GM23338 (cell line): ENCODE data around the gene ADGRV1. TPM values are rescaled to one million over a fixed set of nuclear protein-coding genes. Genes with fewer than 3 reads are reported as not detected.

Experiments
- ATAC-seq: fragments of 200-7000 bp; cut with Tn5 transposase; 3 replicates; pipeline ENCODE4 v1.9.1; 2020
- DNase-seq: peaks from one replicate; pipeline ENCODE4 v3.0.0-alpha.2; 2015; ENCODE audit warnings: low spot score
- H2AFZ ChIP-seq: fragments of 200-600 bp; sonication (generic); 2 replicates; pipeline ENCODE4 v1.8.0; 2016; ENCODE audit warnings: antibody characterized with exemption, mild to moderate bottlenecking, moderate library complexity
- H3F3A ChIP-seq: fragments of 200-600 bp; sonication (generic); replicated peaks from 2 replicates; pipeline ENCODE4 v1.8.0; 2017; ENCODE audit warnings: antibody characterized with exemption, mixed run types, low read depth
- H3K27ac ChIP-seq: fragments of 200-600 bp; sonication (generic); 2 replicates; pipeline ENCODE4 v1.6.1; 2016; ENCODE audit warnings: low read depth
- H3K27me3 ChIP-seq: fragments of 200-600 bp; sonication (generic); 2 replicates; pipeline ENCODE4 v1.8.0; 2016; ENCODE audit warnings: mild to moderate bottlenecking, mixed run types, moderate library complexity; ENCODE audit not compliant: insufficient read depth
- H3K36me3 ChIP-seq: fragments of 200-600 bp; sonication (generic); 2 replicates; pipeline ENCODE4 v1.8.0; 2016; ENCODE audit warnings: mild to moderate bottlenecking; ENCODE audit not compliant: insufficient read depth
- H3K4me1 ChIP-seq: fragments of 200-600 bp; sonication (generic); 2 replicates; pipeline ENCODE4 v1.8.0; 2016; ENCODE audit warnings: mild to moderate bottlenecking, moderate library complexity; ENCODE audit not compliant: insufficient read depth
- H3K4me2 ChIP-seq: fragments of 200-600 bp; sonication (generic); 2 replicates; pipeline ENCODE4 v1.7.1; 2017; ENCODE audit warnings: mixed run types
- H3K4me3 ChIP-seq: fragments of 200-600 bp; sonication (generic); 2 replicates; pipeline ENCODE4 v1.6.1; 2016; ENCODE audit warnings: mixed run types
- H3K79me2 ChIP-seq: fragments of 200-600 bp; sonication (generic); replicated peaks from 2 replicates; pipeline ENCODE4 v1.8.0; 2017; ENCODE audit warnings: mild to moderate bottlenecking; ENCODE audit not compliant: insufficient read depth
- H3K9me2 ChIP-seq: fragments of 200-600 bp; sonication (generic); 2 replicates; pipeline ENCODE4 v1.8.0; 2017; ENCODE audit not compliant: insufficient read depth
- H4K20me1 ChIP-seq: fragments of 200-600 bp; sonication (generic); replicated peaks from 2 replicates; pipeline ENCODE4 v1.8.0; 2017; ENCODE audit warnings: mild to moderate bottlenecking; ENCODE audit not compliant: insufficient read depth
- H3K27ac Mint-ChIP-seq: 2 replicates; pipeline ENCODE4 v1.8.0; 2020; ENCODE audit warnings: inconsistent platforms, mild to moderate bottlenecking, moderate library complexity, mixed read lengths
- H3K27me3 Mint-ChIP-seq: 3 replicates; pipeline ENCODE4 v1.8.0; 2022; ENCODE audit warnings: low read depth, mild to moderate bottlenecking, moderate library complexity, mixed read lengths, inconsistent platforms; ENCODE audit not compliant: insufficient read depth, poor library complexity
- H3K36me3 Mint-ChIP-seq: 3 replicates; pipeline ENCODE4 v1.8.0; 2021; ENCODE audit warnings: low read depth, mild to moderate bottlenecking, inconsistent platforms, moderate library complexity, mixed read lengths
- H3K4me1 Mint-ChIP-seq: 3 replicates; pipeline ENCODE4 v1.8.0; 2020; ENCODE audit warnings: mild to moderate bottlenecking, inconsistent platforms, mixed read lengths
- H3K4me3 Mint-ChIP-seq: 3 replicates; pipeline ENCODE4 v1.8.0; 2021; ENCODE audit warnings: moderate library complexity, mild to moderate bottlenecking, inconsistent platforms, mixed read lengths
- H3K9me3 Mint-ChIP-seq: 3 replicates; pipeline ENCODE4 v1.8.0; 2020; ENCODE audit warnings: moderate library complexity, mild to moderate bottlenecking, inconsistent platforms, mixed read lengths
- EZH2 ChIP-seq: fragments of 200-600 bp; sonication (generic); IDR thresholded peaks from one replicate; pipeline ENCODE4 v1.8.0; 2017; ENCODE audit warnings: antibody characterized with exemption, mild to moderate bottlenecking, low read depth; ENCODE audit not compliant: unreplicated experiment
- EZH2phosphoT487 ChIP-seq: fragments of 200-600 bp; sonication (generic); IDR thresholded peaks from one replicate; pipeline ENCODE4 v1.8.1; 2018; ENCODE audit warnings: antibody characterized with exemption; ENCODE audit not compliant: unreplicated experiment
- JUNB ChIP-seq: IDR thresholded peaks from one replicate; pipeline ENCODE4 v1.6.1; 2016; ENCODE audit warnings: antibody characterized with exemption; ENCODE audit not compliant: unreplicated experiment
- POLR2AphosphoS5 ChIP-seq: IDR thresholded peaks from 2 replicates; pipeline ENCODE4 v1.6.1; 2016; ENCODE audit warnings: antibody characterized with exemption, low read depth
- STAT1 ChIP-seq: IDR thresholded peaks from one replicate; pipeline ENCODE4 v1.6.1; 2016; ENCODE audit warnings: antibody characterized with exemption; ENCODE audit not compliant: unreplicated experiment
- ZNF114 ChIP-seq: fragments of 250-450 bp; sonication (Bioruptor Pico); IDR thresholded peaks from 2 replicates; pipeline ENCODE4 v1.5.0; 2020; ENCODE audit warnings: mild to moderate bottlenecking, moderate library complexity
- ZNF331 ChIP-seq: fragments of 250-450 bp; sonication (Bioruptor Pico); IDR thresholded peaks from 2 replicates; pipeline ENCODE4 v1.5.0; 2020; ENCODE audit warnings: low read depth, mild to moderate bottlenecking, moderate library complexity
- polyA plus RNA-seq: library from polyadenylated mRNA; unstranded; fragments of >200 nt; fragmentation: Nextera tagmentation; extraction: Ambion mirVana; gene quantifications from 2 replicates; pipeline ENCODE4 v1.2.1, GENCODE V29; 2016
- total RNA-seq: library from RNA; depleted of rRNA; stranded (reverse); fragments of >200 nt; shearing (Covaris generic); gene quantifications from 2 replicates; pipeline ENCODE4 v1.2.3, GENCODE V29; 2014
- TF ChIP-seq, protein P1 (sequence below): IDR thresholded peaks from one replicate; pipeline ENCODE4 v1.6.1; 2018; ENCODE audit warnings: antibody characterized with exemption; ENCODE audit not compliant: unreplicated experiment
- TF ChIP-seq, protein P2 (sequence below), 2 experiments: fragments of 200-600 bp in 1 of 2; sonication (generic) in 1 of 2; conservative IDR thresholded peaks; 2 replicates each; pipeline versions ENCODE4 v1.5.1 to v1.6.1; 2016 to 2017; ENCODE audit warnings: antibody characterized with exemption in 2 of 2, low read depth in 2 of 2, mild to moderate bottlenecking in 2 of 2, moderate library complexity in 1 of 2
- TF ChIP-seq, protein P3 (sequence below): fragments of 250-450 bp; sonication (Bioruptor Pico); IDR thresholded peaks from 2 replicates; pipeline ENCODE4 v1.5.0; 2020; ENCODE audit warnings: mild to moderate bottlenecking, moderate library complexity

ADGRV1 gene
- total and polyA plus RNA-seq, 2 experiments from 2014 or later = 46.1 to 149 TPM

DNA sequence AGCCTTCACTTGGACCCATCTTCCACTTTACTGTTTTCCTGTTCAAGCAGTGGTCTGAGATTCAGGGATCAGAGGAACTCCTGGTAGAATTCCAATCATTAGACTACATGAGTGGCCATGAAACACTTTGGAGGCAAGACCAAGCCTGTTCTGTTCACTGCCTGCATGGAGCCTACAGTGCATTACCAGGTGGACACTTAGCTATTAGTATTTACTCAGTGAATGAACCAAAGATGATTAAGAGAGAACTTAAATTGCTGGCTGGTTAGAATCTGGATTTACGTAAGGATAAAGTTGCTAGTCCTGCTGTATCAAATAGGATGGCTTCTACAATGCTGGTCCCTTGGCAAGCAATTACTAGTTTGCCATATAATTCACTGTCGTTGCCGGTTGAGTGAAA, 579.0 kb downstream of the ADGRV1 start:
- no peaks in the 10 kb centered on the region for H3K36me3 ChIP-seq
- no peaks in the 10 kb centered on the region for H3K9me3 Mint-ChIP-seq
- H3K4me1 Mint-ChIP-seq = peaks cover 11% of the 10 kb centered on the region
- H4K20me1 ChIP-seq = no peaks in the 10 kb centered on the region; the same call in 1 of the 2 replicates
- no peak overlapping the region for H3K27ac ChIP-seq
- no peak for TF ChIP-seq JUNB
- TF ChIP-seq ZNF331 (CRISPR knock-in tag) = no peak
- TF ChIP-seq, protein P1, sequence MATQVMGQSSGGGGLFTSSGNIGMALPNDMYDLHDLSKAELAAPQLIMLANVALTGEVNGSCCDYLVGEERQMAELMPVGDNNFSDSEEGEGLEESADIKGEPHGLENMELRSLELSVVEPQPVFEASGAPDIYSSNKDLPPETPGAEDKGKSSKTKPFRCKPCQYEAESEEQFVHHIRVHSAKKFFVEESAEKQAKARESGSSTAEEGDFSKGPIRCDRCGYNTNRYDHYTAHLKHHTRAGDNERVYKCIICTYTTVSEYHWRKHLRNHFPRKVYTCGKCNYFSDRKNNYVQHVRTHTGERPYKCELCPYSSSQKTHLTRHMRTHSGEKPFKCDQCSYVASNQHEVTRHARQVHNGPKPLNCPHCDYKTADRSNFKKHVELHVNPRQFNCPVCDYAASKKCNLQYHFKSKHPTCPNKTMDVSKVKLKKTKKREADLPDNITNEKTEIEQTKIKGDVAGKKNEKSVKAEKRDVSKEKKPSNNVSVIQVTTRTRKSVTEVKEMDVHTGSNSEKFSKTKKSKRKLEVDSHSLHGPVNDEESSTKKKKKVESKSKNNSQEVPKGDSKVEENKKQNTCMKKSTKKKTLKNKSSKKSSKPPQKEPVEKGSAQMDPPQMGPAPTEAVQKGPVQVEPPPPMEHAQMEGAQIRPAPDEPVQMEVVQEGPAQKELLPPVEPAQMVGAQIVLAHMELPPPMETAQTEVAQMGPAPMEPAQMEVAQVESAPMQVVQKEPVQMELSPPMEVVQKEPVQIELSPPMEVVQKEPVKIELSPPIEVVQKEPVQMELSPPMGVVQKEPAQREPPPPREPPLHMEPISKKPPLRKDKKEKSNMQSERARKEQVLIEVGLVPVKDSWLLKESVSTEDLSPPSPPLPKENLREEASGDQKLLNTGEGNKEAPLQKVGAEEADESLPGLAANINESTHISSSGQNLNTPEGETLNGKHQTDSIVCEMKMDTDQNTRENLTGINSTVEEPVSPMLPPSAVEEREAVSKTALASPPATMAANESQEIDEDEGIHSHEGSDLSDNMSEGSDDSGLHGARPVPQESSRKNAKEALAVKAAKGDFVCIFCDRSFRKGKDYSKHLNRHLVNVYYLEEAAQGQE = no peak
- no peak for TF ChIP-seq EZH2phosphoT487
- TF ChIP-seq, protein P2, sequence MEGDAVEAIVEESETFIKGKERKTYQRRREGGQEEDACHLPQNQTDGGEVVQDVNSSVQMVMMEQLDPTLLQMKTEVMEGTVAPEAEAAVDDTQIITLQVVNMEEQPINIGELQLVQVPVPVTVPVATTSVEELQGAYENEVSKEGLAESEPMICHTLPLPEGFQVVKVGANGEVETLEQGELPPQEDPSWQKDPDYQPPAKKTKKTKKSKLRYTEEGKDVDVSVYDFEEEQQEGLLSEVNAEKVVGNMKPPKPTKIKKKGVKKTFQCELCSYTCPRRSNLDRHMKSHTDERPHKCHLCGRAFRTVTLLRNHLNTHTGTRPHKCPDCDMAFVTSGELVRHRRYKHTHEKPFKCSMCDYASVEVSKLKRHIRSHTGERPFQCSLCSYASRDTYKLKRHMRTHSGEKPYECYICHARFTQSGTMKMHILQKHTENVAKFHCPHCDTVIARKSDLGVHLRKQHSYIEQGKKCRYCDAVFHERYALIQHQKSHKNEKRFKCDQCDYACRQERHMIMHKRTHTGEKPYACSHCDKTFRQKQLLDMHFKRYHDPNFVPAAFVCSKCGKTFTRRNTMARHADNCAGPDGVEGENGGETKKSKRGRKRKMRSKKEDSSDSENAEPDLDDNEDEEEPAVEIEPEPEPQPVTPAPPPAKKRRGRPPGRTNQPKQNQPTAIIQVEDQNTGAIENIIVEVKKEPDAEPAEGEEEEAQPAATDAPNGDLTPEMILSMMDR (conservative IDR thresholded peaks at IDR 0.05; ENCODE audit: low read depth in 2 of 2) = no peak
- no peak overlapping the region for H3K27ac Mint-ChIP-seq
- H2AFZ ChIP-seq = no peak overlapping the region
- H3K79me2 ChIP-seq = no peaks in the 10 kb centered on the region
- no peaks in the 10 kb centered on the region for H3K27me3 ChIP-seq
- DNase-seq = no peak
- ATAC-seq = no peak
- no peaks in the 10 kb centered on the region for H3F3A ChIP-seq
- no peaks in the 10 kb centered on the region for H3K4me1 ChIP-seq
- H3K4me2 ChIP-seq = no peak overlapping the region
- H3K4me3 ChIP-seq = no peak overlapping the region
- no peaks in the 10 kb centered on the region for H3K36me3 Mint-ChIP-seq
- peaks cover 2% of the 10 kb centered on the region for H3K27me3 Mint-ChIP-seq
- H3K4me3 Mint-ChIP-seq = no peak overlapping the region
- H3K9me2 ChIP-seq = no peaks in the 10 kb centered on the region

DNA sequence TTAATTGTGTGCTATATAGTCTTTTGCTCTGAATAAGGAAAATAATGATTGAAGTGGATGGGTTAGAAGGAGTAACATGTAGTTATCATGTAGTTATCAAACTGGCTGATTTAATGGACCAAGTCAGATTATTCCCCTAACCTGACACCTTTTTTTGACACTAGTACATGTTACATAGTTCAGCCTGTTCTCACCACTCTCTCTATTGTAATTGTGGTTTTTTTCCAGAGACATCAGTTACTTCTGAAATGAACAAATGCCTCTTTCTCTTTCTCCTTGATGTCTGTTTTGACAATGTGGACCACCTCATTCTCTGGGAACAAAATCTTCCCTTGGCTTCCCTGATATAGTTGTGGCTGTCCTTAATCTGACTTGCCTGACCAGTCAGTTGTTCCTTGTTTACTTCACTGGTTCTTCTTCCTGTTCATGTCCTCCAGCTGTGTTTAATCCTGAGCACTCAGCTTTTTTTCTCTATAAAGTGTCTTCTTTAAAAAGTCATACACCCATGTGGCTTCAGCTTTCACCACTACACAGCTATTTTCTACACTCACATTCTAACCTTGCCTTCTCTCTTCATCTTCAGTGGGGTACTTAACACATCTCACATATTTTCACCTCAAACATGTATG, 581.1 kb downstream of the ADGRV1 start:
- H3K4me3 ChIP-seq = no peak overlapping the region
- Mint-ChIP-seq H3K27ac (no peak overlapping the region), H3K27me3 (peaks cover 3% of the 10 kb centered on the region), H3K9me3 (no peaks in the 10 kb centered on the region), H3K4me1 (peaks cover 16% of the 10 kb centered on the region), H3K36me3 (no peaks in the 10 kb centered on the region), H3K4me3 (no peak overlapping the region)
- no peak for ATAC-seq
- H3K27ac ChIP-seq = no peak overlapping the region
- H3K9me2 ChIP-seq = no peaks in the 10 kb centered on the region
- H3K4me2 ChIP-seq = no peak overlapping the region
- H3K4me1 ChIP-seq = no peaks in the 10 kb centered on the region
- H3K36me3 ChIP-seq = no peaks in the 10 kb centered on the region
- no peak overlapping the region for H2AFZ ChIP-seq
- no peaks in the 10 kb centered on the region for H3F3A ChIP-seq
- H3K79me2 ChIP-seq = no peaks in the 10 kb centered on the region
- H3K27me3 ChIP-seq = no peaks in the 10 kb centered on the region
- no peak for DNase-seq
- H4K20me1 ChIP-seq = no peaks in the 10 kb centered on the region; the same call in 1 of the 2 replicates
- TF ChIP-seq POLR2AphosphoS5 (no peak), EZH2 (no peak), ZNF114 (CRISPR knock-in tag) (no peak), ZNF331 (CRISPR knock-in tag) (no peak), EZH2phosphoT487 (no peak), STAT1 (no peak), JUNB (no peak)
- TF ChIP-seq, protein P3, sequence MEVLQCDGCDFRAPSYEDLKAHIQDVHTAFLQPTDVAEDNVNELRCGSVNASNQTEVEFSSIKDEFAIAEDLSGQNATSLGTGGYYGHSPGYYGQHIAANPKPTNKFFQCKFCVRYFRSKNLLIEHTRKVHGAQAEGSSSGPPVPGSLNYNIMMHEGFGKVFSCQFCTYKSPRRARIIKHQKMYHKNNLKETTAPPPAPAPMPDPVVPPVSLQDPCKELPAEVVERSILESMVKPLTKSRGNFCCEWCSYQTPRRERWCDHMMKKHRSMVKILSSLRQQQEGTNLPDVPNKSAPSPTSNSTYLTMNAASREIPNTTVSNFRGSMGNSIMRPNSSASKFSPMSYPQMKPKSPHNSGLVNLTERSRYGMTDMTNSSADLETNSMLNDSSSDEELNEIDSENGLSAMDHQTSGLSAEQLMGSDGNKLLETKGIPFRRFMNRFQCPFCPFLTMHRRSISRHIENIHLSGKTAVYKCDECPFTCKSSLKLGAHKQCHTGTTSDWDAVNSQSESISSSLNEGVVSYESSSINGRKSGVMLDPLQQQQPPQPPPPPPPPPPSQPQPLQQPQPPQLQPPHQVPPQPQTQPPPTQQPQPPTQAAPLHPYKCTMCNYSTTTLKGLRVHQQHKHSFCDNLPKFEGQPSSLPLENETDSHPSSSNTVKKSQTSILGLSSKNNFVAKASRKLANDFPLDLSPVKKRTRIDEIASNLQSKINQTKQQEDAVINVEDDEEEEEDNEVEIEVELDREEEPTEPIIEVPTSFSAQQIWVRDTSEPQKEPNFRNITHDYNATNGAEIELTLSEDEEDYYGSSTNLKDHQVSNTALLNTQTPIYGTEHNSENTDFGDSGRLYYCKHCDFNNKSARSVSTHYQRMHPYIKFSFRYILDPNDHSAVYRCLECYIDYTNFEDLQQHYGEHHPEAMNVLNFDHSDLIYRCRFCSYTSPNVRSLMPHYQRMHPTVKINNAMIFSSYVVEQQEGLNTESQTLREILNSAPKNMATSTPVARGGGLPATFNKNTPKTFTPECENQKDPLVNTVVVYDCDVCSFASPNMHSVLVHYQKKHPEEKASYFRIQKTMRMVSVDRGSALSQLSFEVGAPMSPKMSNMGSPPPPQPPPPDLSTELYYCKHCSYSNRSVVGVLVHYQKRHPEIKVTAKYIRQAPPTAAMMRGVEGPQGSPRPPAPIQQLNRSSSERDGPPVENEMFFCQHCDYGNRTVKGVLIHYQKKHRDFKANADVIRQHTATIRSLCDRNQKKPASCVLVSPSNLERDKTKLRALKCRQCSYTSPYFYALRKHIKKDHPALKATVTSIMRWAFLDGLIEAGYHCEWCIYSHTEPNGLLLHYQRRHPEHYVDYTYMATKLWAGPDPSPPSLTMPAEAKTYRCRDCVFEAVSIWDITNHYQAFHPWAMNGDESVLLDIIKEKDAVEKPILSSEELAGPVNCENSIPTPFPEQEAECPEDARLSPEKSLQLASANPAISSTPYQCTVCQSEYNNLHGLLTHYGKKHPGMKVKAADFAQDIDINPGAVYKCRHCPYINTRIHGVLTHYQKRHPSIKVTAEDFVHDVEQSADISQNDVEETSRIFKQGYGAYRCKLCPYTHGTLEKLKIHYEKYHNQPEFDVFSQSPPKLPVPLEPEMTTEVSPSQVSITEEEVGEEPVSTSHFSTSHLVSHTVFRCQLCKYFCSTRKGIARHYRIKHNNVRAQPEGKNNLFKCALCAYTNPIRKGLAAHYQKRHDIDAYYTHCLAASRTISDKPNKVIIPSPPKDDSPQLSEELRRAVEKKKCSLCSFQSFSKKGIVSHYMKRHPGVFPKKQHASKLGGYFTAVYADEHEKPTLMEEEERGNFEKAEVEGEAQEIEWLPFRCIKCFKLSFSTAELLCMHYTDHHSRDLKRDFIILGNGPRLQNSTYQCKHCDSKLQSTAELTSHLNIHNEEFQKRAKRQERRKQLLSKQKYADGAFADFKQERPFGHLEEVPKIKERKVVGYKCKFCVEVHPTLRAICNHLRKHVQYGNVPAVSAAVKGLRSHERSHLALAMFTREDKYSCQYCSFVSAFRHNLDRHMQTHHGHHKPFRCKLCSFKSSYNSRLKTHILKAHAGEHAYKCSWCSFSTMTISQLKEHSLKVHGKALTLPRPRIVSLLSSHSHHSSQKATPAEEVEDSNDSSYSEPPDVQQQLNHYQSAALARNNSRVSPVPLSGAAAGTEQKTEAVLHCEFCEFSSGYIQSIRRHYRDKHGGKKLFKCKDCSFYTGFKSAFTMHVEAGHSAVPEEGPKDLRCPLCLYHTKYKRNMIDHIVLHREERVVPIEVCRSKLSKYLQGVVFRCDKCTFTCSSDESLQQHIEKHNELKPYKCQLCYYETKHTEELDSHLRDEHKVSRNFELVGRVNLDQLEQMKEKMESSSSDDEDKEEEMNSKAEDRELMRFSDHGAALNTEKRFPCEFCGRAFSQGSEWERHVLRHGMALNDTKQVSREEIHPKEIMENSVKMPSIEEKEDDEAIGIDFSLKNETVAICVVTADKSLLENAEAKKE (CRISPR knock-in tag) = no peak
